Brain microvascular endothelial cell (primary cell): Measurements from ENCODE around the gene VIPR2.
"Not testable (repeated sequence)": the region's sequence is repeated elsewhere in the genome, so short reads cannot be mapped to it uniquely, and the experiment has no call there.

Experiments used
- DNase-seq: peaks from one replicate; pipeline ENCODE4 v3.0.0-alpha.2; 2020
- H3K27ac ChIP-seq: fragments of 250-450 bp; sonication (Bioruptor Pico); 2 replicates; pipeline ENCODE4 v1.5.1; 2020; ENCODE audit warnings: mild to moderate bottlenecking, moderate library complexity
- H3K27me3 ChIP-seq: fragments of 250-450 bp; sonication (Bioruptor Pico); replicated peaks from 2 replicates; pipeline ENCODE4 v1.5.1; 2020; ENCODE audit warnings: mild to moderate bottlenecking
- H3K36me3 ChIP-seq: fragments of 250-450 bp; sonication (Bioruptor Pico); replicated peaks from 2 replicates; pipeline ENCODE4 v1.5.1; 2020; ENCODE audit warnings: mild to moderate bottlenecking
- H3K4me3 ChIP-seq: 2 replicates; pipeline ENCODE4 v1.5.1; 2011; ENCODE audit warnings: low read depth, mild to moderate bottlenecking, control low read depth, low read length, moderate library complexity
- in situ Hi-C: cut with HindIII; loops from 2 replicates; pipeline ENCODE4 v1.10.0; 2017; ENCODE audit warnings: low sequenced_read_pairs, low pct_ligation_motif_present
- TF ChIP-seq, protein P1 (sequence below): IDR thresholded peaks from 2 replicates; pipeline ENCODE4 v1.5.1; 2011; ENCODE audit warnings: low read depth, mild to moderate bottlenecking, moderate library complexity, low read length, control low read depth, inconsistent platforms; ENCODE audit errors: missing control alignments

The VIPR2 gene

DNA sequence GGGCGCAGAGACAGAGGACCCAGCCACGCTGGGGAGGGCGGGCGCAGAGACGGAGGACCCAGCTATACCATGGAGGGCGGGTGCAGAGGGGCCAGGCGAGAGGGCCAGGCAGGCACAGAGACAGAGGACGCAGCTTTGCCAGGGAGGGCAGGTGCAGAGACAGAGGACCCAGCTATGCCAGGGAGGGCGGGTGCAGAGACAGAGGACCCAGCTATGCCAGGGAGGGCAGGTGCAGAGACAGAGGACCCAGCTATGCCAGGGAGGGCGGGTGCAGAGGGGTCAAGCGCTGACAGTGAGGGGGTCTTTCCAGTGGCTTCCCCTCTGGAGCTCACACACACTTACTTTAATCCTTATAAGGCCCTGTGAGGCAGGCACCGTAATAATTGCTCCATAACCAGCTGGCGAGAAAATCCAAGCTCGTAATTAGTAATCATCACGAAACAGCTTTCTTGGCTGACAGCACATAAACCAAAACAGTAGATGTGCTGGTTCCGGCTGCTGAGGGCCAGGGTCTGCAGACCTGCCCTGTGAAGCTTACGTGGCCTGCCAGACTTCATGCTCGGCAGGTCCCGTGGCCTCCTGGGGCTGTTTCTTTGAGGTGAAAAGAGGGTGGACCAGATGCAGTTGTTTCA lies 137.2 kb downstream of the VIPR2 start:
- no peak for DNase-seq
- H3K36me3 ChIP-seq = no peaks in the 10 kb centered on the region
- in situ Hi-C loops = no loop called here
- H3K27me3 ChIP-seq = no peaks in the 10 kb centered on the region
- H3K27ac ChIP-seq = no peak overlapping the region
- TF ChIP-seq, protein P1, sequence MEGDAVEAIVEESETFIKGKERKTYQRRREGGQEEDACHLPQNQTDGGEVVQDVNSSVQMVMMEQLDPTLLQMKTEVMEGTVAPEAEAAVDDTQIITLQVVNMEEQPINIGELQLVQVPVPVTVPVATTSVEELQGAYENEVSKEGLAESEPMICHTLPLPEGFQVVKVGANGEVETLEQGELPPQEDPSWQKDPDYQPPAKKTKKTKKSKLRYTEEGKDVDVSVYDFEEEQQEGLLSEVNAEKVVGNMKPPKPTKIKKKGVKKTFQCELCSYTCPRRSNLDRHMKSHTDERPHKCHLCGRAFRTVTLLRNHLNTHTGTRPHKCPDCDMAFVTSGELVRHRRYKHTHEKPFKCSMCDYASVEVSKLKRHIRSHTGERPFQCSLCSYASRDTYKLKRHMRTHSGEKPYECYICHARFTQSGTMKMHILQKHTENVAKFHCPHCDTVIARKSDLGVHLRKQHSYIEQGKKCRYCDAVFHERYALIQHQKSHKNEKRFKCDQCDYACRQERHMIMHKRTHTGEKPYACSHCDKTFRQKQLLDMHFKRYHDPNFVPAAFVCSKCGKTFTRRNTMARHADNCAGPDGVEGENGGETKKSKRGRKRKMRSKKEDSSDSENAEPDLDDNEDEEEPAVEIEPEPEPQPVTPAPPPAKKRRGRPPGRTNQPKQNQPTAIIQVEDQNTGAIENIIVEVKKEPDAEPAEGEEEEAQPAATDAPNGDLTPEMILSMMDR = no peak
- H3K4me3 ChIP-seq = no peak overlapping the region

DNA sequence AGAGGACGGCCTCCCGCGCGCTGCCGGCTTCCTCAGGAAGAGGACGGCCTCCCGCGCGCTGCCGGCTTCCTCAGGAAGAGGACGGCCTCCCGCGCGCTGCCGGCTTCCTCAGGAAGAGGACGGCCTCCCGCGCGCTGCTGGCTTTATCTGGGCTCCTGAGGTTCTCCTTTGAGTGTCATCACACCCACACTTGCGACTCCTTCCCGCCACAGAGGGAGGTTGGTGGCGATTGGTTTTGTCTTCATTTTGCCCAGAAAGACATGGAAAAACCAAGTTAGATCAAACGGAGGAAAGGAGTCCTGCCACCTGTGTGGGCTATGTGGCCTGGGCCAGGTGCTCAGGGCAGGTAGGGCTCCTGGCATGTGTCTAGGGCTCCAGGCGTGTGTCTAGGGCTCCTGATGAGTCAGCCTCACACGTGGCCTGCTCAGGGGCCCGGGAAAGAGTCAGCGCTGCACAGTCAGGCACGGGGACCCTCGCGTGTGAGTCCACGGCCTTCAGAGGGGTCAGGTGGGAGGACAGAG lies 138.0 kb downstream of the VIPR2 start:
- no peak overlapping the region for H3K27ac ChIP-seq
- in situ Hi-C loops = no loop called here
- TF ChIP-seq, protein P1 = no peak

DNA sequence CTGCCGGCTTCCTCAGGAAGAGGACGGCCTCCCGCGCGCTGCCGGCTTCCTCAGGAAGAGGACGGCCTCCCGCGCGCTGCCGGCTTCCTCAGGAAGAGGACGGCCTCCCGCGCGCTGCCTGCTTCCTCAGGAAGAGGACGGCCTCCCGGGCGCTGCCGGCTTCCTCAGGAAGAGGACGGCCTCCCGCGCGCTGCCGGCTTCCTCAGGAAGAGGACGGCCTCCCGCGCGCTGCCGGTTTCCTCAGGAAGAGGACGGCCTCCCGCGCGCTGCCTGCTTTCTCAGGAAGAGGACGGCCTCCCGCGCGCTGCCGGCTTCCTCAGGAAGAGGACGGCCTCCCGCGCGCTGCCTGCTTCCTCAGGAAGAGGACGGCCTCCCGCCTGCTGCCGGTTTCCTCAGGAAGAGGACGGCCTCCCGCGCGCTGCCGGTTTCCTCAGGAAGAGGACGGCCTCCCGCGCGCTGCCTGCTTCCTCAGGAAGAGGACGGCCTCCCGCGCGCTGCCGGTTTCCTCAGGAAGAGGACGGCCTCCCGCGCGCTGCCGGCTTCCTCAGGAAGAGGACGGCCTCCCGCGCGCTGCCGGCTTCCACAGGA lies 138.6 kb downstream of the VIPR2 start:
- H3K27ac ChIP-seq, H3K4me3 ChIP-seq, H3K27me3 ChIP-seq, H3K36me3 ChIP-seq, in situ Hi-C loops, DNase-seq: not testable (repeated sequence)

More for the DNA sequence above, 138.0 kb downstream of the VIPR2 start:
- H3K4me3 ChIP-seq = no peak overlapping the region
- H3K27me3 ChIP-seq = no peaks in the 10 kb centered on the region
- no peak for DNase-seq
- H3K36me3 ChIP-seq = no peaks in the 10 kb centered on the region

DNA sequence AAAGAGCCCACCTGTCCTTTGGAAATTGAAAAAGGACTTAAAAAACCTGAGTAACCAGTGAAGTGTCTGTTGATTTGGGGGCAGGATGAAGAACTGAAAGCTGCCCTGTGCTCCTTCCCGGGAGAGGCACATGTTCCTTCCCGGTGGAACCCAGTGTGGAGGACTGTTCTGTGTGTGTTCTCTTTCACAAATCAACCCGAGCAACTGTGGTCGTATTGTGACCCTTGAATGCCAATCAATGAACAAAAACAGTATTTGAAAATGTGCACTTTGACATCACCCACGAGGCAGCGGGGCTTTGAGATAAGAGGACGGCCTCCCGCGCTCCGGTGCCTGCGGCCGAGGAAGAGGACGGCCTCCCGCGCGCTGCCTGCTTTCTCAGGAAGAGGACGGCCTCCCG lies 139.0 kb downstream of the VIPR2 start:
- TF ChIP-seq, protein P1 = no peak
- Histone ChIP-seq H3K27ac (no peak overlapping the region), H3K36me3 (no peaks in the 10 kb centered on the region), H3K4me3 (no peak overlapping the region), H3K27me3 (no peaks in the 10 kb centered on the region)
- in situ Hi-C loops = no loop called here
- no peak for DNase-seq

DNA sequence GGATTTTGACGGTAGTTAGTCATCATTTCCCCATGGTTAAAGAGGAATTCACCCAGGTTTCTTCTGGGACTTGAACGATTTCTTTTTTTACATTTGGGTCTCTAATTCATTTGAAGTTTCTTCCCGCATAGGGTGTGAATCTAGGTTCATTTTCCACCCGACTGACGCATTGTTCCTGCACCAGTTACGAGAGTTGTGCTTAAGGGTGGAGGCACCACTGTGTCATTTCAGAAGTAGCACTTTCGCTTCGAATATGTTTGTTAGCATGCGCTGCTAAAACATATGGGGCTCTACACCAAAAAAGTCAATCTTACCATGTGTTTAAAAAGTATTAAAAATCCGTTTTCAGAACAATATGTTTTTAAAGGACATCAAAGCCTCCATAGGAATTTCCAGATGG lies 140.3 kb downstream of the VIPR2 start:
- DNase-seq = no peak
- in situ Hi-C loops = no loop called here
- TF ChIP-seq, protein P1 = no peak
- Histone ChIP-seq H3K36me3 (no peaks in the 10 kb centered on the region), H3K4me3 (no peak overlapping the region), H3K27ac (no peak overlapping the region), H3K27me3 (no peaks in the 10 kb centered on the region)

DNA sequence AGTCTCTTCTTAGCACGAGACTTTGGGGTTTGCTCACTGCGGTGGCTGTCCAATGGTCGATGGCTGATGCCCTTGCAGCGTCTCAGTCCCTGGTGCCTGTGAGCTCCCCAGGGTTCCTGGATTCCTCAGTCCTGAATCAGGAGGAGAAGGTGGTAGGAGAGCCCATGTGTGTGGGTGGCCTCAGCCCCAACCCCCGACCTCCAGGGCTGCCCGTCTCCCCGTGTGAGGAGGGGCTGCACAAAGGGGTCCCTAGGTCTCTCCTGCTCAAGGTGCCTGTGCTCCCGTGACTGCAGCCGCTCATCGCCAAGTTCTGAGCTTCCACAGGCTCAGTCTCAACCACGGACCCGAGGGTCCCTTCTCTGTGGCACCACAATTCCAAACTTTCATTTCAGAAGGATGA lies 142.9 kb downstream of the VIPR2 start:
- Histone ChIP-seq H3K36me3 (no peaks in the 10 kb centered on the region), H3K4me3 (no peak overlapping the region), H3K27me3 (no peaks in the 10 kb centered on the region), H3K27ac (no peak overlapping the region)
- no peak for DNase-seq
- TF ChIP-seq, protein P1 = no peak
- in situ Hi-C loops = no loop called here
